ENCODE measurements around the gene DENND4C. TPM values are rescaled to one million over a fixed set of nuclear protein-coding genes. Genes with fewer than 3 reads are reported as not detected.
A peak's percentile ranks its signal among the peaks of the same experiment; 100 is the strongest.

Gene DENND4C
- total and polyA plus RNA-seq, 2 of the 4 experiments (the other 2 are of a cell fraction): 9.0 to 32.6 TPM

DNA sequence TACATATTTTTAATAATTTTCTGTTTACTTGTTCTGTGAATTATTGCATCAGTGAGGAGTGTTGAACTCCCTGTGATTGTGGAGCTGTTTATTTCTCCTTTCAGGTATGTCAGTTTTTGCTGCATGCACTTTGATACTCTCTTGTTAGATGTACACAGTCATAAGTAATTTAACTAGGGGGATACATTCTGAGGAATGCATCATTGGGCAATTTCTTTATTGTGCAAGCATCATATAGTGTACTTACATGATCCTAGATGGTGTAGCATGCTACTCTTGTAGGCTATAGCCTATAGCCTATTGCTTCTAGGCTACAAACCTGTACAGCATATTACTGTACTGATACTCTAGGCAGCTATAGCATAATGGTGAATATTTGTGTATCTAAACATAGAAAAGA lies 9.5 kb downstream of the DENND4C start:
- no peak overlapping the region for H4K91ac ChIP-seq (ENCODE audit: insufficient read depth, low read depth, low read length)
- no peak overlapping the region for H3K4me2 ChIP-seq (ENCODE audit: low read depth, low read length)
- H2BK5ac ChIP-seq (ENCODE audit: low read depth, low read length, poor library complexity, severe bottlenecking): no peak overlapping the region
- H2BK15ac ChIP-seq (ENCODE audit: low read depth, low read length): no peak overlapping the region
- no peaks in the 10 kb centered on the region for H3K4me1 ChIP-seq (ENCODE audit: control insufficient read depth, insufficient read depth, low read length)
- dilution Hi-C loops (cut with HindIII; ENCODE audit: low sequenced_read_pairs, unreplicated experiment) (no loop called here), intact Hi-C loops (cut with micrococcal nuclease) (no loop called here), in situ Hi-C loops (cut with MboI; ENCODE audit: low sequenced_read_pairs) (no loop called here)
- H3K14ac ChIP-seq (replicated peaks; ENCODE audit: low read depth, low read length): no peak overlapping the region
- H4K5ac ChIP-seq (ENCODE audit: low read depth, low read length): no peak overlapping the region
- no peak overlapping the region for H3K18ac ChIP-seq (ENCODE audit: low read depth, low read length)
- no TSS peak for BruUV-seq (replicated peaks)
- H2BK120ac ChIP-seq (ENCODE audit: low read depth, low read length): no peak overlapping the region
- TF ChIP-seq CEBPB (IDR thresholded peaks at IDR 0.05; ENCODE audit: low read depth, low read length) (peak; percentile 66), RAD21 (IDR thresholded peaks at IDR 0.05; ENCODE audit: low read length) (no peak)
- H4K8ac ChIP-seq (ENCODE audit: low read depth in 2 of 2, low read length in 2 of 2): no peak overlapping the region
- no peak overlapping the region for H3K4me3 ChIP-seq (ENCODE audit: insufficient read depth, low read depth, low read length)
- no peak overlapping the region for H2AK9ac ChIP-seq (replicated peaks; ENCODE audit: low read depth, low read length, poor library complexity)
- no peak overlapping the region for H2AK5ac ChIP-seq (ENCODE audit: low read depth, low read length)
- peaks cover 25% of the 10 kb centered on the region for H4K20me1 ChIP-seq (ENCODE audit: insufficient read depth, low read length)
- no peak overlapping the region for H3K56ac ChIP-seq (ENCODE audit: extremely low read depth, insufficient read depth, low read length)
- ChIA-PET POLR2A (ENCODE audit: unreplicated experiment) (no interaction called here), CTCF (no interaction called here)
- no peaks in the 10 kb centered on the region for H3K9me3 ChIP-seq (ENCODE audit: control insufficient read depth, insufficient read depth, low read length)
- H3K27me3 ChIP-seq (ENCODE audit: control insufficient read depth, insufficient read depth, low read length): no peaks in the 10 kb centered on the region
- peaks cover 7% of the 10 kb centered on the region; the same call in 1 of the 2 replicates for H3K36me3 ChIP-seq (ENCODE audit: control insufficient read depth, insufficient read depth, low read length)
- peaks cover 4% of the 10 kb centered on the region for H3K9me1 ChIP-seq (ENCODE audit: insufficient read depth, low read length)
- H3K9ac ChIP-seq (ENCODE audit: low read depth, low read length): no peak overlapping the region
- no peak overlapping the region for H2BK20ac ChIP-seq (ENCODE audit: low read depth, low read length)
- ATAC-seq (ENCODE audit: low read depth) (peak; percentile 14; the same call in 1 of the 2 replicates), DNase-seq (peak; percentile 25)
- peaks cover 16 to 52% of the 10 kb centered on the region in 2 experiments for H3K79me1 ChIP-seq (ENCODE audit: low read depth in 1 of 2, low read length in 2 of 2)
- no peak overlapping the region for H3K27ac ChIP-seq (ENCODE audit: insufficient read depth, low read length)
- no peak overlapping the region for H3K23ac ChIP-seq (ENCODE audit: low read depth, low read length)
- no peak overlapping the region for H3K4ac ChIP-seq (ENCODE audit: low read depth, low read length)
- no peak overlapping the region for H2AFZ ChIP-seq (replicated peaks; ENCODE audit: low read length, poor library complexity)

Measured in IMR-90 (cell line).